HG02973 (cell line): ENCODE results near the gene MSI2.

Source experiments
- ATAC-seq: cut with Tn5 transposase; IDR thresholded peaks from one replicate; pipeline ENCODE4 v1.9.1; 2021; ENCODE audit warnings: moderate library complexity; ENCODE audit not compliant: unreplicated experiment

The MSI2 gene

DNA sequence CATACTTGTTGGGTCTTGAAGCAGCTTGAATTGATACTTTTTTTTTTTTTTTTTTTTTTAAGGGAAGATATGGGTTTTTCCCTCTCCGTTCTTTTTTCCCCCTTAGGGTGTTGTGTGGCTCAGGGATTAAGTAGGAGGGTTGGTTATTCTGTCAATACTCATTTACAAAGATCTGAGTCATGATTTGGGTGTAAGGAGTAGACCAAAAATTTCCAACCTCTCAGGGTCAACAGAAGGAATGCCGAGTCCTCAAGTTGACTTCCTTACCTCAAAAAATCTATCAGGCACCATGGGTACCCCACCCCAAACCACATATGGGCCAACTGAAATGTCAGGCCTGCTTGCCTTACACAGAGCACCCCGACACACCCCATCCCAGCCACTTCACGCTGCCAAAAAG is 258.3 kb downstream of the MSI2 start:
- ATAC-seq, result no peak

- ATAC-seq, result no peak
These were observed 259.4 kb downstream of the MSI2 start for GRCh38 chr17:57515662-57516211.

GRCh38 chr17:57516290-57517230 is 260.2 kb downstream of the MSI2 start:
- ATAC-seq, result no peak

GRCh38 chr17:57517273-57517631 is 260.9 kb downstream of the MSI2 start:
- ATAC-seq, result no peak

GRCh38 chr17:57517632-57518456 is 261.5 kb downstream of the MSI2 start:
- no peak for ATAC-seq

- no peak for ATAC-seq
These were observed 262.6 kb downstream of the MSI2 start for GRCh38 chr17:57518587-57519581.

- ATAC-seq, result no peak
These were observed 263.5 kb downstream of the MSI2 start for GRCh38 chr17:57519800-57520199.

GRCh38 chr17:57521606-57522005 is 265.3 kb downstream of the MSI2 start:
- no peak for ATAC-seq

- no peak for ATAC-seq
These were observed 266.0 kb downstream of the MSI2 start for GRCh38 chr17:57522042-57523005.

- no peak for ATAC-seq
These were observed 267.8 kb downstream of the MSI2 start for GRCh38 chr17:57523926-57524632.

DNA sequence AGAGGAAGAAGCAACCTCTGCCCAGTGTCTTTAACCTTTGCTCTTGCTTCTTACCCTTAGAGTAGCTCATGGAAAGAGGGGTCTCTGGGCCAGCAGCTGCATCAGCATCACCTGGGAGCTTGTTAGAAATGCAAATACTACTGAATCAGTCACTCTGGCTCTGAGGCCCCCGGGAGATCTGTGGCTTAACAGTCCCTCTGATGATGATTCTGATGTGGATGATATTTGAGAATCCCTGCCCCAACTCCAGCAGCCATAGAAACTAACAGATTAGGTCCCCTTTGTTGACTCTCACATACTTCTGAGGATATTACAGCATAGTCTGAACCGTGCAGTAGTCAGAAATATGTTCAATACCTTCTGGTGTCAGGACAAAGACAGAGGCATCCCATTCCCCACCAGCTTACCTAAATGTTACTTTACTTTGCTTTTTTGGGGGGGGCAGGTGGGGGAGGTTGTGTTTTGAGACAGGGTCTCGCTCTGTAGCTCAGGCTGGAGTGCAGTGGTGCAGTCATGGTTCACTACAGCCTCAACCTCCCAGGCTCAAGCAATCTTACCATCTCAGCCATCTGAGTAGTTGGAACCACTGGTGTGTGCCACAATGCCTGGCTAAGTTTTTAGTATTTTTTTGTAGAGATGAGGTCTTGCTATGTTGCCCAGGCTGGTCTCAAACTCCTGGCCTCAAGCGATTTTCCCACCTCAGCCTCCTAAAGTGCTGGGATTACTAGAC is 268.7 kb downstream of the MSI2 start:
- ATAC-seq, result no peak

- ATAC-seq, result no peak
These were observed 271.1 kb downstream of the MSI2 start for GRCh38 chr17:57527221-57528057.

DNA sequence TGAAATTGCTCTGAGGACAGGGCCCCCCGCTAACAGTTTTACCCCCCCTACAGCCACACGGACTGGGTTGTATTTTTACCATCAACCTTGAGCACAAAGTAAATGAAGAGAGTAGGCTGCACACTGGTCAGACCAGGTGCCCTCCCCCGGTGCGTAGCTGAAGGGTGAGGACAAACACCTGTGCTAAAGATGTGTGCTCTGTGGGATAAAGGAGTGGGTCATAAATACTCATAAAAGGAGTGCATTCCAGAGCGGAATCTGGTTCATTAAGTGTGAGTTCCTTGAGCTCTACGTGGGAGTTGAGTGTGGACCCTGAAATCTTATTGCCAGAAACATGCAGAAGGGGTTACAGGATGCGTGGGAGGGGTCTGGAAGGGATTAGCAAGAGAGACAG is 271.7 kb downstream of the MSI2 start:
- ATAC-seq, result no peak

- ATAC-seq, result no peak
These were observed 273.7 kb downstream of the MSI2 start for GRCh38 chr17:57530026-57530425.

DNA sequence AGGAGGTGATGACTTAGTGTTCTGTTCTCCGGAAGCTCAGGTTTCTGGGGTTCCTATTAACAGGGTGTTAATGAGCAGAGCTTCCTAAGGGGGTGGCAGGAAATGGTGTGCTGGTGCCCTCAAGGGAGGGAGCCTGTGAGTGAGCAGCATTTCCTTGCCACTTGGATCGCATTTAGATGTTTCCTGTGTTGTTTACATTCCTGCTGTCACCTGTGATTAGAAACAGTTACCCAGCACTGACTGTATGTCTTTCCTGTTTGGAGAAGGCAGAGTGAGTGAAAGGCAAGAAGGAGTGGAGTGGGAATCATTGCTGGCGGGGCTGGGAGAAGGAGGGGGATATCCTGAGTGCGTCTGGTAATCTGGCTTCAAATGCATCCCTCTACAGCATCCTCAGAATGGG is 274.2 kb downstream of the MSI2 start:
- ATAC-seq, result no peak

- ATAC-seq, result no peak
These were observed 274.8 kb downstream of the MSI2 start for GRCh38 chr17:57531078-57531477.
